Retina (tissue), 1 donor: ENCODE measurements around the gene CCL24.
A peak's percentile ranks its signal among the peaks of the same experiment; 100 is the strongest.
"Not testable (repeated sequence)": the region's sequence is repeated elsewhere in the genome, so short reads cannot be mapped to it uniquely, and the experiment has no call there.

Source experiments
- DNase-seq: peaks from one replicate; pipeline ENCODE4 v3.0.0-alpha.2; 2016

Gene CCL24

GRCh38 chr7:75818472-75818871 is 4.9 kb upstream of the CCL24 start:
- DNase-seq = no peak

DNA sequence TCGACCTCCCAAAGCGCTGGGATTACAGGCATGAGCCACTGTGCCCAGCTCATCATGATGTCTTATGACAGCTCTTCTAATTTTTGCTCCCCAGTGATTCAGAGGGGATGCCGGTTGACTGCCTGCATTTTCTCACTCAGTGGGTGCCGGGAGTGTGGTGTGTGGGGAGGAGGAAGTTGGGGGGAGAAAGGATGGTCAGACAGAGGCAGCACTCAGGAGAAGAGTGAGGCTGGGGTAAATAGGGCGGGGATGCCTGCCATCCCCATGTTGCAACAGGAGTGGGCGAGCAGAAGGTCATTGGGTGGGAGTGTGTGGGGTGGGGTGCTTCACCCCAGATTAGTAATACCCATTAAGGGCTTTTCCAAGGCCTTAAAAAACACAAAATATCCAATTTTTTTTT is 3.5 kb upstream of the CCL24 start:
- peak; percentile 48 for DNase-seq

DNA sequence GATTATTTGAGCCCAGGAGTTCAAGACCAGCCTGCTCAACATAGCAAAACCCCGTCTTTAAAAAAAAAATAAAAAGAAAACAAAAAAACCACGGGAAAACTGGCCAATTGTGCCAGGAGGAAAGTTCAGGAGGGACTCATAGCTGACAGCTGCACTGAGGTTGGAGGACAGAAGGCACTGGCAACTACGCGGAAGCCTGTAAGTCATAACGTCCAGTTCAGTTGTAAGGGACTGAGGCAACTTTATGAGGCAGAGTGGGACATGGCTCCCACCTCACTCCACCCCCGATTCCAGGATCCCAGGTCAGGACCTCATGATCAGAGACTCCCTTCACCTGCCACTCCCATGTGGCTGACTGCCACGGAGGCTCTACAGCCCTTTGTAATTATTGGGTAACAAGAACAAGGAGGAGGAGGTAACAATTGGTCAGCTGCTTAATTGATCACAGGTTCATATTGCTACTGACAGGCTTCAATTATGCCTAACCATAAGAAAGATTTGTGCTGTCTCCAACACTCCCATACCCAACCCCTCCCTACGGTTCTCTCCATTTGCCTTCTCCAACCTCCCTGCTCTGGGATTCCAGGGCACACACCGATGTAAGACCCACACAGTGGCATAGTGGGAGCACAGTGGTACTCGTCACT is 1.9 kb upstream of the CCL24 start:
- no peak for DNase-seq

DNA sequence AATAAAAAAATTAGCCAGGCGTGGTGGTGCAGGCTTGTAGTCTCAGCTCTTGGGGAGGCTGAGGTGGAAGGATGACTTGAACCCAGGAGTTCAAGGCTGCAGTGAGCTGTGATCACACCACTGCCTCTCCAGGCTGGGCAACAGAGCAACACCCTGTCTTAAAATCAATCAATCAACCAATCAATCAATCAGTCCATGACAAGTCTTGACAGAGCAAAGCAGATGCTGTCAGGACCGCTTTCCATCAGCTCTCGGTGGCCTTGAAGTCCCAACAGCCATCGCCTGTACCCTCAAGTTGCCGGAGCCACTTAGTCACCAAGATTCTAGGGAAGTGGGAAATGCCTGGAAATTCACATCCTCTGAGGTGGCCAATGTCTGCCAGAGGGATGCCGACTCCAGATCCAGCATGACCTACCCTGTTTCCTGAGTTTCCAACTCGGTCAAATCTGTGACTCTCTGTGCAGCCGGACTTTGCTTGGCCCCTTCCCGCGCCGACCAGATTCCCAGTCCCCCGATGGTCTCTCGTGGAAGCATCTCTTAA is 871 bp upstream of the CCL24 start:
- no peak for DNase-seq

- no peak for DNase-seq
Observed at GRCh38 chr7:75813084-75813483, 522 bp downstream of the CCL24 start.

- no peak for DNase-seq
Observed at GRCh38 chr7:75811894-75812678, 1.5 kb downstream of the CCL24 start.

DNA sequence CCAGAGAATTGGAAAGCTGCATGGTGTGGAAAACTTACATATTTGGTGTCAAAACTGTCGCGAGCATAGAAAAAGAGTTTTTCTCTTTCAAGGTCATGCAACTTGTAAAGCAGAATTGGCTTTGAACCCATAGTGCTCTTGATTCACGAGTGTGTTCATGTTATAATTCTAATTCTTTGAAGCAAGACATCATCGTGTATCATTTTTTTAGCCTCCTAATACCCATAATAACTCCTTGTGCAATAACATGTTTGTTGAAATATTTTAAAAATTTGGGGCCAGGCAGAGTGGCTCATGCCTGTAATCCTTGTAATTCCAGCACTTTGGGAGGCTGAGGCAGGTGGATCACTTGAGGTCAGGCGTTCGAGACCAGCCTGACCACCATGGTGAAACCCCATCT is 4.2 kb downstream of the CCL24 start:
- no peak for DNase-seq

DNA sequence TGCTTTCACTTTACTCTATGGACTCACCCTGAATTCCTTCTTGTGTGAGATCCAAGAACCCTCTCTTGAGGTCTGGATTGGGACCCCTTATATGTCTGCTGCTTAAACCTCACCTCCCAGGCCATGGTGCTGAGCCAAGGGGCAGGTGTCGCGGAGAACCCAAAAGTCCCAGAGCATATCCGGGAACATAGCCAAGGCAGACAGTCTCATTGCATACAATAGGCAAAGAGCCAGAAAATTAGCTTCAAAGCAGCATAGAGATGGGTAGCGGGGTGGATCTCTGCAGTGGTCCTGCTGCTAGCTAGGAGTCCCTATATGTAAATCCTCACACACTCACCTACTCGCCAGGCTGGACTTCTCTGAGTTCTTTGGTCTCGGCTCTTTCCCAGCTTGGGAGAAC is 5.5 kb downstream of the CCL24 start:
- DNase-seq = no peak

- DNase-seq = no peak
Observed at GRCh38 chr7:75807452-75807851, 6.2 kb downstream of the CCL24 start.

DNA sequence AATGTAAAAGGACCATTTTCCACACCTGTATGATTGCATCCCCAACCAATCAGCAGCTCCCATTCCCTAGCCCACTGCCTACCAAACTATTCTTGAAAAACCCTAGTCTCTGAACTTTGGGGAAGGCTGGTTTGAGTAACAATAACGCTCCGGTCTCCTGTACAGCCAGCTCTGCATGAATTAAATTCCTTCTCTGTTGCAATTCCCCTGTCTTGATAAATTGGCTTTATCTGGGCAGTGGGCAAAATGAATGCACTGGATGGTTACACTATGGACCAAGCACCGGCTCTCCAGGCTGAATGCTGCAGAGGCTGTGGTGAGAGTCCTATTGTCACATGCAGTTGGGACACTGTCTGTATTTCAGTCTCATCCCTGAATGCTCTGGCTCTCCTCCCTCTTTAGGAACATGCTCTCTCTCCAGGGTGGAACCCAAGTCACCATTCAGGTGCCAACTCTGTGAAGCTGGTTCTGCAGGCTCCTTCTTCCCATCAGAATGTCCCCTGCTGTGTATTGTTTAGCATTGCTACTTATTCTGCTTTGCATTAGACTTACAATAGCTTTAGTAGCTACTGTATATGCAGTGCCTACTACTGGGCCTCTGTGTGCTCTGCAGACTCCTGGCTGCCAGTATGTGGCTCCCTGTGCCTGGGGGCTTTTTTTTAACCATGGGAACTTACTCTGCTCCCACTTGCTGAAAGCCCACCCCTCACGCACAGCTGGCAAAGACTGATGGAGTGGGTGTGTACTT is 6.9 kb downstream of the CCL24 start:
- DNase-seq = no peak

- DNase-seq = no peak
Observed at GRCh38 chr7:75804705-75805104, 8.9 kb downstream of the CCL24 start.

DNA sequence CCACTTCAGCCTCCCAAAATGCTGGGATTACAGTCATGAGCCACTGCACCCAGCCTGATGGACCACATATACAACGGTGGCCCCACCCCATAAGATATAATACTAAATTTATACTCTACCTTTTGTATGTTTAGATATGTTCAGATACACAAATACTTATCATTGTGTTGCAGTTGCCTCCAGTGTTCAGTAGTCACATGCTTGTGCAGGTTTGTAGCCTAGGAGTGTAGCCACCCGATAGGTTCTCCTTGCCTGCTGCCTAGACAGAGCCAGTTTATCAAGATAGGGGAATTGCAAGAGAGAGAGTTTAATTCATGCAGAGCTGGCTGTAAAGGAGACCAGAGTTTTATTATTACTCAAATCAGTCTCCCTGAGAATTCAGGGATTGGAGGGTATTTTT is 9.6 kb downstream of the CCL24 start:
- no peak for DNase-seq

DNA sequence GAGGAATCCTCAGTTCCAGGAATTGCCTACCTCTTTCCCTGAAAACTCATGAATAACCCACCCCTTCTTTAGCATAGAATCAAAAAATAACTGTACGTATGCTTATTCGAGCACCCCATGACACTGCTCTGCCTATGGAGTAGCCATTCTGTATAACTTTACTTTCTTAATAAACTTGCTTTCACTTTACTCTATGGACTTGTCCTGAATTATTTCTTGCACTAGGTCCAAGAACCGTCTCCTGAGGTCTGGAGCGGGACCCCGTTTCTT is 11.1 kb downstream of the CCL24 start:
- no peak for DNase-seq

- DNase-seq = no peak
Observed at GRCh38 chr7:75798770-75799169, 14.8 kb downstream of the CCL24 start.

GRCh38 chr7:75796420-75796819 is 17.2 kb downstream of the CCL24 start:
- no peak for DNase-seq

DNA sequence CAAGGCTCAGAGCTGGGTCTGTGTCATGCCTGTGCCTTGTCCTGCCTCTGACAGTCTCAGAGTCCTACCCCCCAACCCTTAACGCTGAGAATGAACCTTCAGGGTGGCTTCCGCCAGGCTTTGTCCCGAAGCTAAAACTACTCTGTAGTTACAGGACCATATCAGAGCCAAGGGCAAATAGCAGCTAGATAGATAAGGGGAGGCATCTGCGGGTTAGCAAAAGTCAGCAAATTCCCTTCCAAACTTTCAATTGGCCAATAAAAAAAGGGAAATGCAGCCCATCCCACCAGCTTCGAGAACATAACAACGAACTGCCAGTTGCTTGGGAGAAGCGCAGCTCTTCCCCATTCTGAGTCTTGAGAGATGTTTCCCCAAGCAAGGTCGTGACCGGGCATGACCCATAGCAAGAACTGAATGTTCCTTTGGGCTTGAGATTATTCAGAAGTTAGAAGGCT is 17.7 kb downstream of the CCL24 start:
- DNase-seq = no peak

- DNase-seq = no peak
Observed at GRCh38 chr7:75793676-75794075, 19.9 kb downstream of the CCL24 start.

DNA sequence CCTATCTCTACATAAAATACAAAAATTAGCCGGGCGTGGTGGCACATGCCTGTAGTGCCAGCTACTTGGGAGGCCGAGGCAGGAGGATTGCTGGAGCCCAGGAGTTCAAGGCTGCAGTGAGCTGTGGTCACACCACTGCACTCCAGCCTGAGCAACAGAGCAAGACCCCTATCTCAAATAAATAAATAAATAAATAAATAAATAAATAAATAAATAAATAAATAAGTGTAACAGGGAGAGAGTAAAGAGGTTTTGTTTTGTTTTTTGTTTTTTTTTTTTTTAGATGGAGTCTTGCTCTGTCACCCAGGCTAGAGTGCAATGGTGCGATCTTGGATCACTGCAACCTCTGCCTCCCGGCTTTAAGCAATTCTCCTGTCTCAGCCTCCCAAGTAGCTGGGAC is 21.0 kb downstream of the CCL24 start:
- DNase-seq = not testable (repeated sequence)

- DNase-seq = no peak
Observed at GRCh38 chr7:75789361-75789924, 24.2 kb downstream of the CCL24 start.

GRCh38 chr7:75788154-75788847 is 25.3 kb downstream of the CCL24 start:
- DNase-seq = not testable (repeated sequence)

DNA sequence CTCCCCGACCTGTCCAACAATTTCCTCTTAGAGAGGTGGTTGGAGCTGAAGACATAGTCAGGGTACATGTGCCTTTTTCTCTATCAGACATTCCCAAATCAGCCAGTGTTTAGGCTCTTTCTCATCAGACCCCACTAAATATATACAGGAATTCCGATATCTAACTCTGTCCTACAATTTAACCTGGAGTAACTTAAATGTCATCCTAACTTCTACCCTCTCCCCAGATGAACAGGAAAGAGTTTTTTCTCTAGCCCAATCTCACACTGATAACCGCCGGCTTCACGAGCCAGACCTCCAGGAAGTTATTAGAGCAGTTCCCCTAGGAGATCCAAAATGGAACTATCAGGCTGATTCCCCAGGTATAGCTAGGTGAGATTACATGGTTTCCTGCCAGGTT is 30.5 kb downstream of the CCL24 start:
- not testable (repeated sequence) for DNase-seq

DNA sequence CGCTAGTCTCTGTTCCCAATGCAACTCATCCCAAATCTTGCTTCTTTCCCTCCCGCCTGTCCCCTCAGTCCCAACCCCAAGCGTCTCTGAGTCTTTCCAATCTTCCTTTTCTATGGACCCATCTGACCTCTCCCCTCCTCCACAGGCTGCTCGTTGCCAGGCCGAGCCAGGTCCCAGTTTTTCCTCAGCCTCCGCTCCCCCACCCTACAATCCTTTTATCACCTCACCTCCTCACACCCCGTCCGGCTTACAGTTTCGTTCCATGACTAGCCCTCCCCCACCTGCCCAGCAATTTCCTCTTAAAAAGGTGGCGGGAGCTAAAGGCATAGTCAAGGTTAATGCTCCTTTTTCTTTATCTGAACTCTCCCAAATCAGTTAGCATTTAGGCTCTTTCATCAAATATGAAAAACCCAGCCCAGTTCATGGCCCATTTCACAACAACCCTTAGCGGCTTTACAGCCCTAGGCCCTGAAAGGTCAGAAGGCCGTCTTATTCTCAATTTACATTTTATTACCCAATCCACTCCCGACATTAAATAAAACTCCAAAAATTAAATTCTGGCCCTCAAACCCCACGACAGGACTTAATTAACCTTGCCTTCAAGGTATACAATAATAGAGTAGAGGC is 32.8 kb downstream of the CCL24 start:
- not testable (repeated sequence) for DNase-seq
